ENCODE data around the gene DR1.

Gene DR1

DNA sequence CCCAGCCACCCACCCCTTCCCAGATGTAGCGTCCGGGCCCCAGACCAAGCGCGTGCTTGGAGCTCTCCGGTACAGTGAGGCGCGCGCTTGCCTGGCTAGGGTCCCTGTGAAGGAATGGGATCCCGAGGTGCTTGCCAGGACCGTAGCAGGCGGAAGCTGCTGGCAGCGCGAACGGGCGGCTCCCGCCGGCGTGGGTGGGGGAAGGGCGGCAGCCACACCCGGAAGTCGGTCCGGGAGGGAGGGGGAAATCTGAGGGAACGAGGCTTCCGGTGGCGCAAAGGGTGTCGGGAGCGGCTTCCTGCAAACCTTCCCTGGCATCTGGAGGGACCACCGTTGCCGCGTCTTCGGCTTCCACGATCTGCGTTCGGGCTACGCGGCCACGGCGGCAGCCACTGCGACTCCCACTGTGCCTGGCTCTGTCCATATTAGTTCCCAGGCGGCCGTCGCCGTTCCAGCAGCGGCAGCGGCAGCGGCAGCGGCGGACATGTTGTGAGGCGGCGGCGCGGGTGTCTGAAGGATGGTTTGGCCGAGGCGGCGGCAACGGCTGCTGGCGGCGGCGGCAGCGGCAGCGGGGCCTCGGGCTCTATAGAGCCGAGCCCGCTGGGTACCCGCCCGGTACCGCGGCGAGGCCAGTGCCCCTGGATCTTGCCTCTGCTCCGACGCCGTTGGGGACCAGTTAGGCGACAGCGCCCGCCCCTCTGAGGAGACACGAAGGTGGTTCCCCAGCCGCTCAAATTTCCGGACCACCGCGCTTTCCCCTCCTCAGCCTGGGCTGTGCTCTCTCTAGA lies at the start of gene DR1:
Gene DR1 (plus strand): TSS at position 275 of the 788 bp plus-strand sequence. CDS start 739 bp downstream, outside the sequence.
- Histone ChIP-seq H3K27ac (peak within 1 kb of the TSS; percentile 99), H3K36me3 (ENCODE audit: insufficient read depth, low read length) (peaks cover 10% of the 10 kb centered on the region; the same call in 1 of the 2 replicates), H3K9ac (ENCODE audit: insufficient read length) (peak within 1 kb of the TSS; percentile 99), H3K4me3 (peak within 1 kb of the TSS; percentile 97), H3K9me3 (ENCODE audit: low read depth, low read length) (no peaks in the 10 kb centered on the region)
- no peak for DNase-seq (ENCODE audit: low read depth, low spot score)
- TF ChIP-seq FOXP2 (optimal IDR thresholded peaks at IDR 0.05; ENCODE audit: control extremely low read depth, extremely low read length, insufficient read depth) (no peak), POLR2AphosphoS5 (IDR thresholded peaks at IDR 0.05; ENCODE audit: borderline replicate concordance, low read depth, low read length) (peak; percentile 97)

GRCh38 chr1:93296555-93297154 lies 49.1 kb upstream of the DR1 start:
- Histone ChIP-seq H3K36me3 (ENCODE audit: insufficient read depth, low read length) (no peaks in the 10 kb centered on the region), H3K27ac (no peak overlapping the region), H3K9me3 (ENCODE audit: low read depth, low read length) (no peaks in the 10 kb centered on the region), H3K4me3 (no peak overlapping the region), H3K9ac (ENCODE audit: insufficient read length) (no peak overlapping the region)
- TF ChIP-seq POLR2AphosphoS5 (IDR thresholded peaks at IDR 0.05; ENCODE audit: borderline replicate concordance, low read depth, low read length) (no peak), EZH2 (IDR thresholded peaks at IDR 0.05) (no peak), FOXP2 (optimal IDR thresholded peaks at IDR 0.05; ENCODE audit: control extremely low read depth, extremely low read length, insufficient read depth) (no peak)
- no peak for DNase-seq (ENCODE audit: low read depth, low spot score)

DNA sequence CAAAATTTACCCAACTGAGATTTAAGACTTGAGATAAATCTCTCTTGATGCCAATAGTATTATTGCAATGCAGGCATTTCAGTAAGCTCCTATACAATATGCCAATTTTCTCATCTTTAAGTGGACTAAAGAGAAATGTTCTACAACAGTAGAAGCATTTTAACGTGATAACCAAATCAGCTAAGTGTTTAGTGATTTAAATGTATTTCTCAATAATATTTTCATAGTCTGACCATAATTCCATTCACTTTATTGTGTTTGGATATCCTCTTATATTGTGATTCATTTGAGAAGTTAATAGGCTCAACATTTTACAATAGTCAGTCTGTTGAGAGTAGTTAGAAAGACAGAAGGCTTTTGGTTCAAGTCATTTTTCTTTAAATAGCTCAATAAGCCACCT lies 44.6 kb upstream of the DR1 start:
- Histone ChIP-seq H3K4me3 (no peak overlapping the region), H3K27ac (no peak overlapping the region), H3K36me3 (ENCODE audit: insufficient read depth, low read length) (no peaks in the 10 kb centered on the region), H3K9ac (ENCODE audit: insufficient read length) (no peak overlapping the region), H3K9me3 (ENCODE audit: low read depth, low read length) (no peaks in the 10 kb centered on the region)
- DNase-seq (ENCODE audit: low read depth, low spot score): no peak
- TF ChIP-seq EZH2 (IDR thresholded peaks at IDR 0.05): no peak
- TF ChIP-seq POLR2AphosphoS5 (IDR thresholded peaks at IDR 0.05; ENCODE audit: borderline replicate concordance, low read depth, low read length): no peak
- no peak for TF ChIP-seq FOXP2 (optimal IDR thresholded peaks at IDR 0.05; ENCODE audit: control extremely low read depth, extremely low read length, insufficient read depth)

- TF ChIP-seq POLR2AphosphoS5 (IDR thresholded peaks at IDR 0.05; ENCODE audit: borderline replicate concordance, low read depth, low read length) (no peak), FOXP2 (optimal IDR thresholded peaks at IDR 0.05; ENCODE audit: control extremely low read depth, extremely low read length, insufficient read depth) (no peak), EZH2 (IDR thresholded peaks at IDR 0.05) (no peak)
- no peak for DNase-seq (ENCODE audit: low read depth, low spot score)
- H3K9me3 ChIP-seq (ENCODE audit: low read depth, low read length): no peaks in the 10 kb centered on the region
Observed at GRCh38 chr1:93302078-93302477, 43.6 kb upstream of the DR1 start.

GRCh38 chr1:93304716-93305138 lies 41.0 kb upstream of the DR1 start:
- Histone ChIP-seq H3K27ac (no peak overlapping the region), H3K9ac (ENCODE audit: insufficient read length) (no peak overlapping the region), H3K36me3 (ENCODE audit: insufficient read depth, low read length) (no peaks in the 10 kb centered on the region), H3K4me3 (no peak overlapping the region), H3K9me3 (ENCODE audit: low read depth, low read length) (no peaks in the 10 kb centered on the region)
- no peak for TF ChIP-seq POLR2AphosphoS5 (IDR thresholded peaks at IDR 0.05; ENCODE audit: borderline replicate concordance, low read depth, low read length)
- no peak for TF ChIP-seq FOXP2 (optimal IDR thresholded peaks at IDR 0.05; ENCODE audit: control extremely low read depth, extremely low read length, insufficient read depth)
- no peak for TF ChIP-seq EZH2 (IDR thresholded peaks at IDR 0.05)
- peak; percentile 47 for DNase-seq (ENCODE audit: low read depth, low spot score)

More at GRCh38 chr1:93302078-93302477, 43.6 kb upstream of the DR1 start:
- Histone ChIP-seq H3K4me3 (no peak overlapping the region), H3K9ac (ENCODE audit: insufficient read length) (no peak overlapping the region), H3K27ac (no peak overlapping the region), H3K36me3 (ENCODE audit: insufficient read depth, low read length) (no peaks in the 10 kb centered on the region)

GRCh38 chr1:93306920-93307319 lies 38.8 kb upstream of the DR1 start:
- no peak overlapping the region for H3K27ac ChIP-seq
- no peak overlapping the region for H3K4me3 ChIP-seq
- no peak overlapping the region for H3K9ac ChIP-seq (ENCODE audit: insufficient read length)
- TF ChIP-seq EZH2 (IDR thresholded peaks at IDR 0.05): no peak
- TF ChIP-seq POLR2AphosphoS5 (IDR thresholded peaks at IDR 0.05; ENCODE audit: borderline replicate concordance, low read depth, low read length): no peak
- TF ChIP-seq FOXP2 (optimal IDR thresholded peaks at IDR 0.05; ENCODE audit: control extremely low read depth, extremely low read length, insufficient read depth): no peak
- H3K36me3 ChIP-seq (ENCODE audit: insufficient read depth, low read length): peaks cover 3% of the 10 kb centered on the region; the same call in 1 of the 2 replicates
- DNase-seq (ENCODE audit: low read depth, low spot score): no peak
- H3K9me3 ChIP-seq (ENCODE audit: low read depth, low read length): no peaks in the 10 kb centered on the region

DNA sequence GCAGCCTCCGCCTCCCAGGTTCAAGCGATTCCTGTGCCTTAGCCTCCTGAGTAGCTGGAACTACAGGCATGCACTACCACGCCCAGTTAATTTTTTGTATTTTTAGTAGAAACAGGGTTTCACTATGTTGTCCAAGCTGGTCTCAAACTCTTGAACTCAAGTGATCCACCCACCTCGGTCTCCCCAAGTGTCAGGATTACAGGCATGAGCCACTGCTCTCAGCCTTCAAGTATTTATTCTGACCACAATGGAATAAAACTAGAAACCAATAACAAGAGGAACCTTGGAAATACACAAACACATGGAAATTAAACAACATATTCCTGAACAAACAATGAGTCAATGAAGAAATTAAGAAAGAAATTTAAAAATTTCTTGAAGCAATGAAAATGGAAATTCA lies 32.7 kb upstream of the DR1 start:
- Histone ChIP-seq H3K36me3 (ENCODE audit: insufficient read depth, low read length) (peaks cover 3% of the 10 kb centered on the region; the same call in 1 of the 2 replicates), H3K27ac (no peak overlapping the region), H3K9me3 (ENCODE audit: low read depth, low read length) (no peaks in the 10 kb centered on the region), H3K4me3 (no peak overlapping the region), H3K9ac (ENCODE audit: insufficient read length) (no peak overlapping the region)
- no peak for TF ChIP-seq POLR2AphosphoS5 (IDR thresholded peaks at IDR 0.05; ENCODE audit: borderline replicate concordance, low read depth, low read length)
- no peak for TF ChIP-seq FOXP2 (optimal IDR thresholded peaks at IDR 0.05; ENCODE audit: control extremely low read depth, extremely low read length, insufficient read depth)
- no peak for TF ChIP-seq EZH2 (IDR thresholded peaks at IDR 0.05)
- no peak for DNase-seq (ENCODE audit: low read depth, low spot score)

- no peak for DNase-seq (ENCODE audit: low read depth, low spot score)
- Histone ChIP-seq H3K36me3 (ENCODE audit: insufficient read depth, low read length) (no peaks in the 10 kb centered on the region), H3K9me3 (ENCODE audit: low read depth, low read length) (no peaks in the 10 kb centered on the region), H3K9ac (ENCODE audit: insufficient read length) (no peak overlapping the region), H3K4me3 (no peak overlapping the region), H3K27ac (no peak overlapping the region)
- TF ChIP-seq POLR2AphosphoS5 (IDR thresholded peaks at IDR 0.05; ENCODE audit: borderline replicate concordance, low read depth, low read length) (no peak), FOXP2 (optimal IDR thresholded peaks at IDR 0.05; ENCODE audit: control extremely low read depth, extremely low read length, insufficient read depth) (no peak)
Observed at GRCh38 chr1:93317207-93317606, 28.5 kb upstream of the DR1 start.
